ENCODE measurements around the gene BCKDHA.

DNA sequence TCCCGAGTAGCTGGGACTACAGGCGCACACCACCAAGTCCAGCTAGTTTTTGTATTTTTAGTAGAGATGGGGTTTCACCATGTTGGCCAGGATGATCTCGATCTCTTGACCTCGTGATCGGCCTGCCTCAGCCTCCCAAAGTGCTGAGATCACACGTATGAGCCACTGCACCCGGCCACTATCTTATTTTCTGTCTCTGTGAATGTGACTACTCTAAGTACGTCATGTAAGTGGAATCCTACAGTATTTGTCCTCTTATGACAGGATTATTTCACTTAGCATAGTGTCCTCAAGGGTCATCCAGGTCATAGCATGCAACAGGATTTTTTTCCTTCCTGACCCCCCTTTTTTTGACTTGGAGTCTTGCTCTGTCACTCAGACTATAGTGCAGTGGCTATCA is 26.1 kb upstream of the BCKDHA start:
- TF ChIP-seq, protein P1, sequence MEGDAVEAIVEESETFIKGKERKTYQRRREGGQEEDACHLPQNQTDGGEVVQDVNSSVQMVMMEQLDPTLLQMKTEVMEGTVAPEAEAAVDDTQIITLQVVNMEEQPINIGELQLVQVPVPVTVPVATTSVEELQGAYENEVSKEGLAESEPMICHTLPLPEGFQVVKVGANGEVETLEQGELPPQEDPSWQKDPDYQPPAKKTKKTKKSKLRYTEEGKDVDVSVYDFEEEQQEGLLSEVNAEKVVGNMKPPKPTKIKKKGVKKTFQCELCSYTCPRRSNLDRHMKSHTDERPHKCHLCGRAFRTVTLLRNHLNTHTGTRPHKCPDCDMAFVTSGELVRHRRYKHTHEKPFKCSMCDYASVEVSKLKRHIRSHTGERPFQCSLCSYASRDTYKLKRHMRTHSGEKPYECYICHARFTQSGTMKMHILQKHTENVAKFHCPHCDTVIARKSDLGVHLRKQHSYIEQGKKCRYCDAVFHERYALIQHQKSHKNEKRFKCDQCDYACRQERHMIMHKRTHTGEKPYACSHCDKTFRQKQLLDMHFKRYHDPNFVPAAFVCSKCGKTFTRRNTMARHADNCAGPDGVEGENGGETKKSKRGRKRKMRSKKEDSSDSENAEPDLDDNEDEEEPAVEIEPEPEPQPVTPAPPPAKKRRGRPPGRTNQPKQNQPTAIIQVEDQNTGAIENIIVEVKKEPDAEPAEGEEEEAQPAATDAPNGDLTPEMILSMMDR (IDR thresholded peaks at IDR 0.05): no peak
- TF ChIP-seq POLR2A (IDR thresholded peaks at IDR 0.05): no peak
